Measurements from ENCODE around the gene CRIP2.

The CRIP2 gene

DNA sequence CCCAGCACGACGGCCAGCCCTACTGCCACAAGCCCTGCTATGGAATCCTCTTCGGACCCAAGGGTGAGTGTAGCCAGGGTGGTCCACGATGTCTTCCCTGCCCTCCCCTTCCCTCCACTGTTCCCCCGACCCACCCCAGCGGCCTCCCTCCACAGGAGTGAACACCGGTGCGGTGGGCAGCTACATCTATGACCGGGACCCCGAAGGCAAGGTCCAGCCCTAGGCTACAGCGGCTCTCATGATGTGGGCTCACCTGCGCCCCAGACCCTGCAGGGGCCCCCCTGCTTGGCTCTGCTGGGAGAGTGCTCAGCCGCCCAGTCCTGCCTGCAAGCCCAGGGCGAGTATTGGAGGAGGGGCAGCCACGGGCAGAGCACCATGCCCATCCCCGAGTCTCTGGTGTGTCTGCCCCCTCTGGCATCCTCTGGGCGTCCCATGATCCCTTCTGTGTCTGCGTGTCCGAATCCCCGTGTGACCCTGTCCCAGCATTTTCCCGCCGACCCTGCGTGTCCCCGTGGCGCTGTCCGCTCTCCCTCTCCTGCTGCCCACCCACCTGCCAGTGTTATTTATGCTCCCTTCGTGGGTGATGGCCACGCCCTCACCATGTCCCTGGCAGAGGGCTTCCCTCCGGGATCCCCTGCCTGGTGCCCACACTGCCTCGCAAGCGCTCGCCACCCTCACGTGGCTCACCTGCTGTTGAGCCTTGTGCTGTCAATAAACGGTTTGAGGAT, 5.0 kb downstream of the CRIP2 start:
- peaks cover 49 to 62% (median 61%) of the 10 kb centered on the region in 11 experiments for H3K27me3 ChIP-seq
- no peak for TF ChIP-seq Cebpa-rat (IDR thresholded peaks at IDR 0.05)
- peaks cover 0 to 6% (median 0%) of the 10 kb centered on the region in 11 experiments; a peak in 2 of 22 replicates for H3K9me3 ChIP-seq (replicated peaks in 1 of 11)
- H4K20me1 ChIP-seq: peaks cover 0 to 76% (median 33%) of the 10 kb centered on the region in 11 experiments; a peak in 15 of 22 replicates
- H3K36me3 ChIP-seq: no peaks in the 10 kb centered on the region
- H3K9ac ChIP-seq: no peak overlapping the region
- peak overlapping the region in 3 of 11 experiments; percentile 12 to 100 (median 28); a peak in 2 of 22 replicates for H3K4me2 ChIP-seq
- H3K27ac ChIP-seq: no peak overlapping the region
- no peak overlapping the region for H3K4me3 ChIP-seq
- H3K4me1 ChIP-seq: peaks cover 54 to 86% (median 80%) of the 10 kb centered on the region in 10 experiments

DNA sequence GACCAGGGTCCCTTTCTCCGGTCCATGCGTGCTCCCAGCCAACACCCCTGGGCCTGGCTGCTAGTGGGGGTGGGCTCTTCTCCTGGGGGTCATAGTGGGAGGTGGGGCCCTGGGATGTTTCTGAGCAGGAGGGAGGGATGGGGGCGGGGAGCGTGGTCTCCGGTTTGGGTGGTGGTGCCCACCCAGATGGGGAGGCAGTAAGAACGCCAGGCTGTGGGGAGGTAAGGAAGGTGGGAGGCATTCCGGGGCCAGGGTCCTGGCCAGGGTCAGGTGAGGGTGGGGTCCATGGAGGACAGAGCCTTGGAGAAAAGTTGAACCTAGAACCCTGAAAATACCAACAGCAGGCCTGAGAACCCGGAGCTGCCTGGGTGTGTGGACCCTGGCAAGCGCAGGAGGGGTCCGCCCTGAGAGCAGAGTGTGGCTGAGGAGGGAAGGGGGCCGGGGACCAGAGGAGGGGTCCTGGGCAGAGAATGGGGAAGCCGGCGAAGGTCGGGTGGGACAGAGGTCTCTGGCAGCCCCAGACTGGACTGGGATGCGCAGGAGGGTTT, 5.7 kb downstream of the CRIP2 start:
- peak overlapping the region; percentile 96 to 100 (median 100) for H3K4me2 ChIP-seq
- H3K27ac ChIP-seq: peak overlapping the region in 2 of 11 experiments; percentile 90 to 98; a peak in 2 of 22 replicates
- H3K4me3 ChIP-seq: no peak overlapping the region
- peaks cover 0 to 70% (median 29%) of the 10 kb centered on the region in 11 experiments; a peak in 15 of 22 replicates for H4K20me1 ChIP-seq
- H3K27me3 ChIP-seq: peaks cover 43 to 62% (median 57%) of the 10 kb centered on the region in 11 experiments
- H3K9ac ChIP-seq: peak overlapping the region in 4 of 11 experiments; percentile 73 to 90 (median 79); a peak in 3 of 22 replicates
- no peak for TF ChIP-seq Cebpa-rat (IDR thresholded peaks at IDR 0.05)
- no peaks in the 10 kb centered on the region for H3K36me3 ChIP-seq
- H3K9me3 ChIP-seq (replicated peaks in 1 of 11): peaks cover 0 to 6% (median 0%) of the 10 kb centered on the region in 11 experiments; a peak in 2 of 22 replicates
- peaks cover 54 to 86% (median 81%) of the 10 kb centered on the region in 10 experiments for H3K4me1 ChIP-seq

- Histone ChIP-seq H3K4me1 (peaks cover 53 to 86% (median 81%) of the 10 kb centered on the region in 10 experiments), H3K9me3 (replicated peaks in 1 of 11) (peaks cover 0 to 6% (median 0%) of the 10 kb centered on the region in 11 experiments; a peak in 2 of 22 replicates), H3K27me3 (peaks cover 43 to 62% (median 57%) of the 10 kb centered on the region in 11 experiments), H3K36me3 (no peaks in the 10 kb centered on the region), H3K4me2 (peak overlapping the region; percentile 96 to 100 (median 100)), H3K4me3 (peak overlapping the region; percentile 45 to 69 (median 55)), H3K9ac (peak overlapping the region; percentile 73 to 90 (median 78)), H3K27ac (peak overlapping the region; percentile 75 to 98 (median 86)), H4K20me1 (peaks cover 0 to 65% (median 25%) of the 10 kb centered on the region in 11 experiments; a peak in 15 of 22 replicates)
- no peak for TF ChIP-seq Cebpa-rat (IDR thresholded peaks at IDR 0.05)
Measured at GRCh38 chr14:105480807-105481801, 6.5 kb downstream of the CRIP2 start.

- Histone ChIP-seq H3K27me3 (peaks cover 43 to 62% (median 57%) of the 10 kb centered on the region in 11 experiments), H3K27ac (peak overlapping the region; percentile 58 to 98 (median 86); a peak in 21 of 22 replicates), H3K9me3 (replicated peaks in 1 of 11) (peaks cover 0 to 5% (median 0%) of the 10 kb centered on the region in 11 experiments; a peak in 2 of 22 replicates), H3K4me2 (peak overlapping the region; percentile 96 to 100 (median 100)), H3K4me3 (peak overlapping the region in 8 of 10 experiments; percentile 40 to 69 (median 55); a peak in 11 of 20 replicates), H3K4me1 (peaks cover 53 to 86% (median 81%) of the 10 kb centered on the region in 10 experiments), H3K36me3 (no peaks in the 10 kb centered on the region), H4K20me1 (peaks cover 0 to 63% (median 20%) of the 10 kb centered on the region in 11 experiments; a peak in 16 of 22 replicates), H3K9ac (peak overlapping the region; percentile 55 to 90 (median 76))
- no peak for TF ChIP-seq Cebpa-rat (IDR thresholded peaks at IDR 0.05)
Measured at GRCh38 chr14:105481886-105482457, 7.4 kb downstream of the CRIP2 start.

DNA sequence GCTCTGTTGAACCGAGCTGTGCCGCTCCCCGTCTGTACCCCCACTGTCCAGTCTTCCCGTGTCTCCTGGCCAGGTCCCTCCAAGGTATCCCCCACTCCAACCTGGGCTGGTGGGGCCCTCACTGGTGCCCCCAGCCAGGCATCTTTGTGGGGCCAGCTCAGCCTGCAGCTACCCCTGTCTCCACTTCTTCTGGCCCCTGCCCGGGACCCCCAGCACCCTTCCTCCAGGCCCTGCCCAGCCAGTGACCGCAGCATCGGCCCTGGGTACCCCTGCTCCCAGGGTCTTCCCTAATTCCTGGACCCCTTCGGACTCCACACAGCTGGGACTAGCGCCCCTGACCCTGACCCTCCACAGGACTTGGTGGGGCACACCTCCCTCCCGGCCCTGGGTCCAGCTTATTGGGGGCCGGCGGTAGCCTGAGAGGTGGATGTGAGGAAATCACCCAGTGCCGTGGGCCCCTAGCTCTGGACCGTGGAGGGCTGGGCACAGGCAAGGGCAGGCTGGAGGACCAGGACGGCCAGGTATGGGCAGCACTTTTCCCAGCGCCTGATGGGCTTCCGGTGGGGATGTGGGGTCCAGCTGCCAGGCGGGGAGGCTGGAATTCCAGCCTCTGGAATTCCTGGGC, 8.0 kb downstream of the CRIP2 start:
- H3K9me3 ChIP-seq (replicated peaks in 1 of 11): no peaks in the 10 kb centered on the region
- peak overlapping the region in 6 of 10 experiments; percentile 0 to 58 (median 46); a peak in 3 of 20 replicates for H3K4me3 ChIP-seq
- peaks cover 44 to 62% (median 57%) of the 10 kb centered on the region in 11 experiments for H3K27me3 ChIP-seq
- no peak for TF ChIP-seq Cebpa-rat (IDR thresholded peaks at IDR 0.05)
- peak overlapping the region; percentile 55 to 90 (median 76) for H3K9ac ChIP-seq
- H3K36me3 ChIP-seq: no peaks in the 10 kb centered on the region
- H3K4me2 ChIP-seq: peak overlapping the region; percentile 96 to 100 (median 100)
- H4K20me1 ChIP-seq: peaks cover 0 to 63% (median 20%) of the 10 kb centered on the region in 11 experiments; a peak in 16 of 22 replicates
- peak overlapping the region; percentile 58 to 98 (median 86); a peak in 21 of 22 replicates for H3K27ac ChIP-seq
- peaks cover 52 to 87% (median 82%) of the 10 kb centered on the region in 10 experiments for H3K4me1 ChIP-seq

GRCh38 chr14:105483300-105484068, 8.9 kb downstream of the CRIP2 start:
- H3K4me1 ChIP-seq: peaks cover 59 to 90% (median 87%) of the 10 kb centered on the region in 10 experiments

More at GRCh38 chr14:105483300-105484068, 8.9 kb downstream of the CRIP2 start:
- H4K20me1 ChIP-seq: peaks cover 0 to 60% (median 17%) of the 10 kb centered on the region in 11 experiments; a peak in 15 of 22 replicates
- no peaks in the 10 kb centered on the region for H3K9me3 ChIP-seq (replicated peaks in 1 of 11)
- peaks cover 41 to 61% (median 56%) of the 10 kb centered on the region in 11 experiments for H3K27me3 ChIP-seq
- peak overlapping the region in 1 of 10 experiments; percentile 22; a peak in 2 of 20 replicates for H3K4me3 ChIP-seq
- no peak for TF ChIP-seq Cebpa-rat (IDR thresholded peaks at IDR 0.05)
- no peaks in the 10 kb centered on the region; a peak in 1 of 22 replicates for H3K36me3 ChIP-seq
- H3K4me2 ChIP-seq: peak overlapping the region in 10 of 11 experiments; percentile 96 to 100 (median 100); a peak in 20 of 22 replicates
- peak overlapping the region in 10 of 11 experiments; percentile 58 to 98 (median 86); a peak in 13 of 22 replicates for H3K27ac ChIP-seq
- H3K9ac ChIP-seq: peak overlapping the region; percentile 55 to 90 (median 76); a peak in 12 of 22 replicates
